GM18870 (cell line): ENCODE results near the gene KCTD15.

Source experiments
- ATAC-seq: cut with Tn5 transposase; IDR thresholded peaks from one replicate; pipeline ENCODE4 v1.9.1; 2021; ENCODE audit warnings: moderate library complexity; ENCODE audit not compliant: unreplicated experiment

The KCTD15 gene

DNA sequence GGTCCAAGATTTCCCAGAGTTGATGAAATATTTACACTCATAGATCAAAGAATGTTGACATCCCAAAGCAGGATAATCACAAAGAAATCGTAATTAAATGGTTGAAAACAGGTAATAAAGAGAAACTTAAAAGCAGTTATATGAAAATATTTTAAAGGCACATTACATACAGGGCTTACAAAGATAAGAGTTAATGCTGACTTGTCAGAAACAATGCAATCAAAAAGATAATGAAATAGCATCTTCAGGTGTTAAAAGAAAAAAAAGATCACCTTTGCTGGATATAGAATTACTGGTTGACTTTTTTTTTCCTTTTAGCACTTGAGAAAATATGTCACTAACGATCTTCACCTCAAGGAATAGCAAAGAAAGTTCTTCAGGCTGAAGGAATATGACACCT lies 48.8 kb downstream of the KCTD15 start:
- ATAC-seq, result no peak

DNA sequence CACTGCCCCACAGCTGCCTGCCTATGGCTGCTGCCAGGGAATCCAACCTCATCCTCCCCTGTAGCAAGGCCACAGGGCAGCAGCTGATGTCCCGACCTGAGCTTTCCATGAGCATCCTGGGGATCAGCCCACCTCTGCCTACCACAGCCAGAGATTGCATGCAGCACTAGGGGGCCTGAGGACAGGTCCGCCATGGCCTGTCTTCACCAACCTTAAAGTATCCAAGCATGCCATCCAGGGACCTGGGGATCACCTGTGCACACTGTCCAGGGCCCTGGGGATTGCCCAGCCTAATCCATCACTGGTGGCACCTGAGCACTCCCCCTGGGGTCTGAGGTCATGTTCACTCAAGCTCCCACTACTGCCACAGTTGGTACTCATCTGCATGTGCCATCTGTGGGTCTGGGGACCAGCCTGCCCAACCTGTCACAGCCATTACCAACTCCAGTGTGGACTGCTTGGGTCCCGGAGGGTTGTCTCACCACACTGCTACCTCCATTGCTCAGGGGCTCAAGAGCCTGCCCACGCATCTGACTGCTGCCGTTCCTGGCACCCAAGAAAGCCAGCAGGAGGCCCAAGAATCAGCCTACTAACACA lies 53.0 kb downstream of the KCTD15 start:
- no peak for ATAC-seq

DNA sequence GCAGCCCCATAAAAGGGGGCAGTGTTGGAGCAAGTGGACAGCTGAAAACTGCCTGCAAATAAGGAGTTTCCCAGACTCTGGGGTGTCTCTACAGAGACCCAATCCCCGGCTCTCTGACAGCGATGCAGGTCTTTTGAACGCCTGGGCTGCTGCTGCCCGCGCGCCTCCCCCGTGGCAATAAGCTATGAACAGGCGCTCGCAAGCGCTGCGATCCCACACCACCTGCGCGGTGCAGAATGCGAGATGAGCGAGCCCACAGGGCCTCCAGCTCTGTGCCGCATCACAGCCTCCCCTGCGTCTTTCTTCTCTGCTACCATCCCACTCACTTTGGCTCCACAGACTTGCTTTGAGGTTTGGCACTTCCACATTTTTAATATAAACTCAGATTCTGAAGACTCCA lies 62.3 kb downstream of the KCTD15 start:
- ATAC-seq, result no peak

- no peak for ATAC-seq
Observed at GRCh38 chr19:33860312-33861090, 63.8 kb downstream of the KCTD15 start.

DNA sequence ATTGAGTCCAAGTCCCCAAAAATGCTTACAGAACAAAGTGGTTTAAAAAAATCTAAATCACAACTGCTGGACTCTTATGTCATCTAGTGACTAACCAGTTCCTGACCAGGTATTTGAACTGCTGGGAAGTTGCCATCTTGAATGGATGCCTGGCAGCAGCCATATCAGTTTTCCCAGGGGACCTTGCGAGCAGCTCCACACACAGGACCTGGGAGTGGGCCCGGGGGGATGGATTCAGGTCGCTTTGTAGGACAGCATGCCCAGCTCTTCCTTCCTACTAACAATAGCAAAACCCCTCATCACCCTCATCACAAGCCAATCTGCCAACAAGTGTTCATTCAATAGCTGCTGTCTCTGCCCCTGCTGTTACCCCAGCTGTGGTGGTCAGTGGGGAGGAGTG lies 65.3 kb downstream of the KCTD15 start:
- no peak for ATAC-seq

- no peak for ATAC-seq
Observed at GRCh38 chr19:33862981-33863380, 66.3 kb downstream of the KCTD15 start.

- ATAC-seq, result no peak
Observed at GRCh38 chr19:33863436-33863835, 66.8 kb downstream of the KCTD15 start.

DNA sequence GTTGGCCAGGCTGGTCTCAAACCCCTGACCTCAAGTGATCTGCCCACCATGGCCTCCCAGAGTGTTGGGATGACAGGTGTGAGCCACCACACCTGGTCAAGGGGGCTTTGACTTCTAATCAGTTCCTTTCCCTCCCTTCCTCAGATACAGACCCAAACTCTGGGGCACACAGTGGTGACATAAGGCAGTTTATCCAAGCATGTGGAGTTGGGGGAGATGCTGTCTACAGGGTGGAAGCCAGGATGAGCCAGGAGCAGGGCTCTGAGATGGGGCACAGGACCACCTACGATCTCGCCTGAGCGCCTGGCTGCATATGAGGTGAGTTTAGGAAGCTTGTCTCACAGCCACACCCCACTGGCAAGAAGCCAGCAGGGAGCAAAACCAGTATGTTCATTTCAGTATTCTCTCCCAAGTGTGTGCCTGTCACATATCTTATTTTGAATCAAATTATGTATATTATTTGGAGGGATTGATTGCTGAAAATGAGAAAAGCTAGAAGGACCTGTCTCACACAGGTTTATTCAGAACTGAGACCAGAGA lies 67.7 kb downstream of the KCTD15 start:
- no peak for ATAC-seq

DNA sequence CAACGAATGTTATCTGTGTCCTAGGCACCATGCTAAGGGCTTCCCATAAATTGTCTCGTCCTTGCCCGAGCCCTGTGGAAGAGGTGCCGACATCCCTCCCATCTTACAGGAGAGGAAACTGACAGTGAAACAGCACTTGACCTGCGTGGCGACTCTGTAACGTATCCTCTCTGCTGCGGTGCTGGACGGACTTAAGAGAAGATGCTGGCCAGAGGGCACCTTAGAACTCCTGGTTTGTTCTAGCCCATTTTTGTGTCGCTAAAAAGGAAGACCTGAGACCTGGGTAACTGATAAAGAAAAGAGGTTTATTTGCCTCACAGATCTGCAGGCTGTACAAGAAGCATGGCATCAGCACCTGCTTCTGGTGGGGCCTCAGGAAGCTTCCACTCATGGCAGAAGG lies 68.6 kb downstream of the KCTD15 start:
- no peak for ATAC-seq
